ENCODE measurements around the gene FAM98C. TPM values are rescaled to one million over a fixed set of nuclear protein-coding genes. Genes with fewer than 3 reads are reported as not detected.
A peak's percentile ranks its signal among the peaks of the same experiment; 100 is the strongest.

FAM98C gene
- total RNA-seq, 1 donor from 2014 or later: 4.7 TPM

DNA sequence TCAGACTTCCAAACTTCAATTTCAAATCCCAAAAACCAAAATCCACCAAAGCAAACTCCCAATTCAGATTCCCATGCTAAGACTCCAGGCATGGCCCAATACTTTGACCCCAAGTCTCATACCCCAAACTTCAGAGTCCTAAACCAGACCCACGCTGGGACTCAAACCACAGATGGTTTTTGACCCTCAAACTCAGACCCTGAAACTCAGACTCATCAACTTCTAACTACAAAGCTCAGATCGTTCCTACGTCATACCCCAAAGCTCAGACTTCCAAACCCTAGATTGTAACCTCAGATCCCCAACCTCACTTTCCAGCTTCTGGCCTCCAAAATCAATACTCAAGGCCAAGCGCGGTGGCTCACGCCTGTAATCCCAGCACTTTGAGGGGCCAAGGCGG lies 42.5 kb downstream of the FAM98C start:
- H3K27ac ChIP-seq (ENCODE audit: low read depth, low read length): no peak overlapping the region
- no peak overlapping the region for H3K9ac ChIP-seq (ENCODE audit: low read depth in 1 of 3, low read length in 3 of 3)
- H3K9me3 ChIP-seq (ENCODE audit: control insufficient read depth in 3 of 3, low read length in 3 of 3): no peaks in the 10 kb centered on the region
- peaks cover 0 to 28% (median 13%) of the 10 kb centered on the region in 3 donors for H3K4me1 ChIP-seq (ENCODE audit: control insufficient read depth in 3 of 3, insufficient read depth in 3 of 3, low read length in 3 of 3)
- H3K4me3 ChIP-seq (ENCODE audit: low read length in 3 of 3): no peak overlapping the region
- no peaks in the 10 kb centered on the region for H3K27me3 ChIP-seq (ENCODE audit: control insufficient read depth in 3 of 3, insufficient read depth in 3 of 3, low read length in 3 of 3)
- H3K36me3 ChIP-seq (ENCODE audit: control insufficient read depth in 3 of 3, insufficient read depth in 3 of 3, low read length in 3 of 3): peaks cover 60 to 73% (median 66%) of the 10 kb centered on the region in 3 donors

DNA sequence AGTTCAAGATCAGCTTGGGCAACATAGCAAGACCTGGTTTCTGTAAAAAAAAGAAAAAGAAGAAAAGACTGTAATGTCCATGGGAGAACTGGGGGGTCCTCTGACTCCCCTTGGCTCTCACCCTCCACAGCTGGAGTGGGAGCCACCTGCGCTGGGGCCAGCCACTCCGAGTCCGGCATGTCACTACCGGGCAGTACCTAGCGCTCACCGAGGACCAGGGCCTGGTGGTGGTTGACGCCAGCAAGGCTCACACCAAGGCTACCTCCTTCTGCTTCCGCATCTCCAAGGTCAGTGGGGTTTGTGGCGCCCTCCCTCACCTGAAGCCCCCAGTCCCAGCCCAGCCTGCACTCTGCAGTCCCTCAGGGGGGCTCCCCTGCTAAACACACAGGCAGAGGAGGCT lies 45.3 kb downstream of the FAM98C start:
- no peaks in the 10 kb centered on the region for H3K27me3 ChIP-seq (ENCODE audit: control insufficient read depth in 3 of 3, insufficient read depth in 3 of 3, low read length in 3 of 3)
- H3K9me3 ChIP-seq (ENCODE audit: control insufficient read depth in 3 of 3, low read length in 3 of 3): no peaks in the 10 kb centered on the region
- no peak overlapping the region for H3K27ac ChIP-seq (ENCODE audit: low read depth, low read length)
- no peak overlapping the region for H3K4me3 ChIP-seq (ENCODE audit: low read length in 3 of 3)
- peaks cover 0 to 31% (median 15%) of the 10 kb centered on the region in 3 donors for H3K4me1 ChIP-seq (ENCODE audit: control insufficient read depth in 3 of 3, insufficient read depth in 3 of 3, low read length in 3 of 3)
- no peak overlapping the region for H3K9ac ChIP-seq (ENCODE audit: low read depth in 1 of 3, low read length in 3 of 3)
- H3K36me3 ChIP-seq (ENCODE audit: control insufficient read depth in 3 of 3, insufficient read depth in 3 of 3, low read length in 3 of 3): peaks cover 75 to 82% (median 78%) of the 10 kb centered on the region in 3 donors

DNA sequence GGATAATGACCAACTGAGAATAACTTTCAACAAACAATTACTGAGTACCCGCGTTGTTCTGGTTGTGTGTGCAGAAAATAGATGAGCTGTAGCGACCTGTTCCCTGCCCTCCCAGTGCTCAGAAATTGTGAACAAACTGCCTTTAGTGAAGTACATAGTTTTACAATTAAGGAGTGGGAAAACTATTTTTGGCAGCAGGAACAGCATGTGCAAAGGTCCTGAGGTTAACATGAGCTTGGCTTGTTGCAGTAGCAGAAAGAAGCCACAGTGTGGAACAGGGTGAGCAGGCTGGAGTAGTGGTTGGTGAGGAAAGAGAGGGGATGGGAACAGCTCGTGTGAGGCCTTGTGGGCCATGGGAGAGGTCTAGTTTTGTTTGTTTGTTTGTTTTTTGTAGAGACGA lies 46.6 kb downstream of the FAM98C start:
- H3K4me3 ChIP-seq (ENCODE audit: low read length in 3 of 3): no peak overlapping the region
- H3K9ac ChIP-seq (ENCODE audit: low read depth in 1 of 3, low read length in 3 of 3): no peak overlapping the region
- H3K27me3 ChIP-seq (ENCODE audit: control insufficient read depth in 3 of 3, insufficient read depth in 3 of 3, low read length in 3 of 3): no peaks in the 10 kb centered on the region
- H3K36me3 ChIP-seq (ENCODE audit: control insufficient read depth in 3 of 3, insufficient read depth in 3 of 3, low read length in 3 of 3): peaks cover 67 to 80% (median 70%) of the 10 kb centered on the region in 3 donors
- H3K27ac ChIP-seq (ENCODE audit: low read depth, low read length): peak overlapping the region; percentile 40
- H3K9me3 ChIP-seq (ENCODE audit: control insufficient read depth in 3 of 3, low read length in 3 of 3): no peaks in the 10 kb centered on the region
- H3K4me1 ChIP-seq (ENCODE audit: control insufficient read depth in 3 of 3, insufficient read depth in 3 of 3, low read length in 3 of 3): peaks cover 0 to 31% (median 15%) of the 10 kb centered on the region in 3 donors

DNA sequence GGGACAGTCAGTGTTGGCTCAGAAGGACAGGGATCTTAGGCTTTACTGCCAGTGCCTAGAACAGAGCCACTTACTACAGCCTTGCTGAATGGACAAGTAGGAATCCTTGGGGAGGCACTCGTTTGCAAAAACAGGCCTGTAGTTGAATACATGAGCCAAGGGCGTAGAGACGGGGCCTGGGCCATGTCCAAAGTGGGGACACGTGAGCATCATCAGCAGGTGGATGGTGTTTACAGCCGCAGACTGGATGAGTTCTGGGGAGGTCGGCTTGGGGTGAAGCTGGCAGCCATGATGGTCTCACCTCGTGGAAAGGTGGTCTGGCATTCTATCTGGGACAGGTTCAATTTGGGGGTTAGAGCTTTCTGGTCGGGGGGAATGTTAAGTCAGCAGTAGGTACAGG lies 48.1 kb downstream of the FAM98C start:
- Histone ChIP-seq H3K4me3 (ENCODE audit: low read length in 3 of 3) (no peak overlapping the region), H3K9me3 (ENCODE audit: control insufficient read depth in 3 of 3, low read length in 3 of 3) (no peaks in the 10 kb centered on the region), H3K36me3 (ENCODE audit: control insufficient read depth in 3 of 3, insufficient read depth in 3 of 3, low read length in 3 of 3) (peaks cover 65 to 80% (median 70%) of the 10 kb centered on the region in 3 donors), H3K27me3 (ENCODE audit: control insufficient read depth in 3 of 3, insufficient read depth in 3 of 3, low read length in 3 of 3) (no peaks in the 10 kb centered on the region), H3K4me1 (ENCODE audit: control insufficient read depth in 3 of 3, insufficient read depth in 3 of 3, low read length in 3 of 3) (peaks cover 0 to 31% (median 15%) of the 10 kb centered on the region in 3 donors), H3K9ac (ENCODE audit: low read depth in 1 of 3, low read length in 3 of 3) (peak overlapping the region in 1 of 3 donors; percentile 25), H3K27ac (ENCODE audit: low read depth, low read length) (peak overlapping the region; percentile 75)

DNA sequence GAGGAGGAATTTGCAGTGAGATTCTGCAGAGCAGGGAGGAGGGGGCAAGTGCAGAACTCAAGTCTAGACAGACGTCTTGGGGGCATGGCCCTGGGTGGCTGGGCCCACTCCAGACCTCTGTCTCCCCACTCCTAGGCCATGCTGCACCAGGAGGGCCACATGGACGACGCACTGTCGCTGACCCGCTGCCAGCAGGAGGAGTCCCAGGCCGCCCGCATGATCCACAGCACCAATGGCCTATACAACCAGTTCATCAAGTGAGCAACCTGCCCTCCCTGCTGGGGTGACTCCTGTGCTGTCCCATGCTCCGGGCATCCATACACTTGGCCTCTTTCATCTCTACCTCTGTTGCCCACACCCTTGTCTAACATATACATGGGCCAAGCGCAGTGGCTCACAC lies 48.7 kb downstream of the FAM98C start:
- Histone ChIP-seq H3K36me3 (ENCODE audit: control insufficient read depth in 3 of 3, insufficient read depth in 3 of 3, low read length in 3 of 3) (peaks cover 62 to 74% (median 64%) of the 10 kb centered on the region in 3 donors), H3K27me3 (ENCODE audit: control insufficient read depth in 3 of 3, insufficient read depth in 3 of 3, low read length in 3 of 3) (no peaks in the 10 kb centered on the region), H3K4me3 (ENCODE audit: low read length in 3 of 3) (no peak overlapping the region), H3K9me3 (ENCODE audit: control insufficient read depth in 3 of 3, low read length in 3 of 3) (no peaks in the 10 kb centered on the region), H3K9ac (ENCODE audit: low read depth in 1 of 3, low read length in 3 of 3) (peak overlapping the region in 1 of 3 donors; percentile 25), H3K4me1 (ENCODE audit: control insufficient read depth in 3 of 3, insufficient read depth in 3 of 3, low read length in 3 of 3) (peaks cover 0 to 31% (median 15%) of the 10 kb centered on the region in 3 donors), H3K27ac (ENCODE audit: low read depth, low read length) (peak overlapping the region; percentile 75)

DNA sequence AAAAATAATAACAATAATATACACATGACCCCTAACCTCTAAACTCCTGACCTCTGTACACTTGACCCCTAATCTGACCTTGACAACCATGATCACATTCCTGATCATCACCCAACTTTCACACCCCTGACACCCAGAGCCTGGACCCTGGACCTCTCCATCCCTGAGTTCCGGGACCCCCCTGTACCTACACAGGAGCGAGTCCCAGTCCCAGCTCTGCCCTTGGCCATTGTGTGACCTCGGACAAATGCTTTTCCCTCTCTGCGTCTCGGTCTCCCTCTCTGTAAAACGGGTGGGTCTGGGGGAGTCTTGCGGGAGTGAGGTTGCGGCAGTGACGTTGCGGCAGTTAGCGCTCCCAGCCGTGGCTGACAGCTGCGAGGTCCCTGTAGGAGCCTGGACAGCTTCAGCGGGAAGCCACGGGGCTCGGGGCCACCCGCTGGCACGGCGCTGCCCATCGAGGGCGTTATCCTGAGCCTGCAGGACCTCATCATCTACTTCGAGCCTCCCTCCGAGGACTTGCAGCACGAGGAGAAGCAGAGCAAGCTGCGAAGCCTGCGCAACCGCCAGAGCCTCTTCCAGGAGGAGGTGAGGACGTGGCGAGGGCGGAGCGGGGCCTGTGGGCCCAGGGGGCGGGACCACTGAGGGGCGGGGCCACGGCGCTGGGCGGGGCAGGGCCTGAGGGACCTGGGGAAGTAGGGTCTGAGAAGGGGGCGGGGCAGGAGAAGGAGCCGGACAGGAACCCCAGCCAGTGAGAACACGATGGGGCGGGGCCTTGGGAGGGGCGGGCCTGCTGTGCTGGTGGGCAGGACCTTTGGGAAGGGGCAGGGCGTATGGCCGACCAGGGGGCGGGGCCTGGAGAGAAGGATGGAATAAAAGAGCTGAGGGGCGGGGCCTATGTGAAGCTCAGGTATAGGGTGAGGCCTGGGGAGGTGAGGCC lies 49.8 kb downstream of the FAM98C start:
- H3K27me3 ChIP-seq (ENCODE audit: control insufficient read depth in 3 of 3, insufficient read depth in 3 of 3, low read length in 3 of 3): no peaks in the 10 kb centered on the region
- peak overlapping the region; percentile 75 for H3K27ac ChIP-seq (ENCODE audit: low read depth, low read length)
- H3K36me3 ChIP-seq (ENCODE audit: control insufficient read depth in 3 of 3, insufficient read depth in 3 of 3, low read length in 3 of 3): peaks cover 64 to 74% (median 67%) of the 10 kb centered on the region in 3 donors

DNA sequence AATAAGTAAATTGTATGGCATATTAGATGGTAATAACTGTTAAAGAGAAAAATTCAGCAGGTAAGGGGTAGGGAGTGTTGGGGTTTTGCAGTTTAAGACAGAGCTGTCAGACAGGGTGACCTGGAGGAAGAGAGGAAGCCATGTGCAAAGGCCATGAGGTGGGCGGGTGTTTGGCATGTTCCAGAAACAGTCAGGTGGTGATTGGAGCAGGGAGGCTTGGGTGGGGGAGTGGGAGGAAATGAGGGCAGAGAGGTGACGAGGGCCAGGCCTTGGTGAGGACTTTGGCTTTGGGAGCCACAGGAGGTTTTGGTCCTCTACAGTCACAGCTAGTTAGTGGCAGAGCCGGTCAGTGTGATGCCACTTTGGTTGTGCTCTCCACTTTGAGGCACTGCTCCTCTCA lies 50.7 kb downstream of the FAM98C start:
- Histone ChIP-seq H3K9me3 (ENCODE audit: control insufficient read depth in 3 of 3, low read length in 3 of 3) (no peaks in the 10 kb centered on the region), H3K9ac (ENCODE audit: low read depth in 1 of 3, low read length in 3 of 3) (no peak overlapping the region), H3K27ac (ENCODE audit: low read depth, low read length) (peak overlapping the region; percentile 54), H3K36me3 (ENCODE audit: control insufficient read depth in 3 of 3, insufficient read depth in 3 of 3, low read length in 3 of 3) (peaks cover 64 to 74% (median 65%) of the 10 kb centered on the region in 3 donors), H3K4me3 (ENCODE audit: low read length in 3 of 3) (no peak overlapping the region), H3K4me1 (ENCODE audit: control insufficient read depth in 3 of 3, insufficient read depth in 3 of 3, low read length in 3 of 3) (peaks cover 0 to 26% (median 13%) of the 10 kb centered on the region in 3 donors), H3K27me3 (ENCODE audit: control insufficient read depth in 3 of 3, insufficient read depth in 3 of 3, low read length in 3 of 3) (no peaks in the 10 kb centered on the region)

More for the DNA sequence above, 49.8 kb downstream of the FAM98C start:
- Histone ChIP-seq H3K9ac (ENCODE audit: low read depth in 1 of 3, low read length in 3 of 3) (no peak overlapping the region), H3K4me1 (ENCODE audit: control insufficient read depth in 3 of 3, insufficient read depth in 3 of 3, low read length in 3 of 3) (peaks cover 0 to 31% (median 15%) of the 10 kb centered on the region in 3 donors), H3K9me3 (ENCODE audit: control insufficient read depth in 3 of 3, low read length in 3 of 3) (no peaks in the 10 kb centered on the region), H3K4me3 (ENCODE audit: low read length in 3 of 3) (no peak overlapping the region)

DNA sequence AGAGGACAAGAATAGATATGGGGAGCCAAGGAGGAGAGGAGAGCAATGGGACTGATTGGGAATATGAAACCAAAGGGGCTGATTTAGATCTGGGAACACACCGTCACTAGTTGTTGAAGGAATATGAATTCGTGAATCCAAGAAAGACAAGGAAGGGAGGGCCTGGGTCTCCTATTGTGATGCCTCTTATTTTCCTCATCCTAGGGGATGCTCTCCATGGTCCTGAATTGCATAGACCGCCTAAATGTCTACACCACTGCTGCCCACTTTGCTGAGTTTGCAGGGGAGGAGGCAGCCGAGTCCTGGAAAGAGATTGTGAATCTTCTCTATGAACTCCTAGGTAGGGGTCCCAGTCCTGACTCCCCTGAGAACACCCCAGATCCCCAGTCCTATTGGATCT lies 52.1 kb downstream of the FAM98C start:
- no peak overlapping the region for H3K27ac ChIP-seq (ENCODE audit: low read depth, low read length)
- H3K9me3 ChIP-seq (ENCODE audit: control insufficient read depth in 3 of 3, low read length in 3 of 3): no peaks in the 10 kb centered on the region
- H3K4me3 ChIP-seq (ENCODE audit: low read length in 3 of 3): no peak overlapping the region
- H3K27me3 ChIP-seq (ENCODE audit: control insufficient read depth in 3 of 3, insufficient read depth in 3 of 3, low read length in 3 of 3): no peaks in the 10 kb centered on the region
- peaks cover 65 to 75% (median 68%) of the 10 kb centered on the region in 3 donors for H3K36me3 ChIP-seq (ENCODE audit: control insufficient read depth in 3 of 3, insufficient read depth in 3 of 3, low read length in 3 of 3)
- H3K9ac ChIP-seq (ENCODE audit: low read depth in 1 of 3, low read length in 3 of 3): no peak overlapping the region
- peaks cover 0 to 15% (median 8%) of the 10 kb centered on the region in 3 donors for H3K4me1 ChIP-seq (ENCODE audit: control insufficient read depth in 3 of 3, insufficient read depth in 3 of 3, low read length in 3 of 3)

DNA sequence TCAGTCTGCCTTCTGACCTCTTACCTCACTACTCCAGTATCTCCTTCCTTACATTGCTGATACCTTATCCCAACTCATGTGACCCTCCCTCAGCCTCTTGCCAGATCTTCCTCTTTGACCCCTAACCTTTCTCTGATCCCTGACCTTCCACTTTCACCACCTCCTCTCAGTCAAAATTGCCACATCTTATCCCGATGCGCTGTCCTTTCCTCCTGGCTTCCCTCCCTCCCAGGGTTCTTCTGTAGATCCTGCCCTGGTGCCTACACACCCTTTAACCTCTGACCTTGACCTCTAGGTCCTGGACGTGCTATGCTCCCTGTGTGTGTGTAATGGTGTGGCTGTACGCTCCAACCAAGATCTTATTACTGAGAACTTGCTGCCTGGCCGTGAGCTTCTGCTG lies 54.3 kb downstream of the FAM98C start:
- Histone ChIP-seq H3K9me3 (ENCODE audit: control insufficient read depth in 3 of 3, low read length in 3 of 3) (no peaks in the 10 kb centered on the region), H3K4me3 (ENCODE audit: low read length in 3 of 3) (no peak overlapping the region), H3K27me3 (ENCODE audit: control insufficient read depth in 3 of 3, insufficient read depth in 3 of 3, low read length in 3 of 3) (no peaks in the 10 kb centered on the region), H3K36me3 (ENCODE audit: control insufficient read depth in 3 of 3, insufficient read depth in 3 of 3, low read length in 3 of 3) (peaks cover 57 to 72% (median 65%) of the 10 kb centered on the region in 3 donors), H3K27ac (ENCODE audit: low read depth, low read length) (no peak overlapping the region), H3K4me1 (ENCODE audit: control insufficient read depth in 3 of 3, insufficient read depth in 3 of 3, low read length in 3 of 3) (no peaks in the 10 kb centered on the region), H3K9ac (ENCODE audit: low read depth in 1 of 3, low read length in 3 of 3) (no peak overlapping the region)

All from skeletal muscle tissue (tissue), 4 donors.